Stimulated activated CD4-positive, alpha-beta T cell treated with anti-CD3 and anti-CD28 coated beads, Interleukin-4, amount 100 ng/mL, for 48 hours (primary cell): ENCODE data around the gene CENPVL2.
"Not testable (repeated sequence)": the region's sequence is repeated elsewhere in the genome, so short reads cannot be mapped to it uniquely, and the experiment has no call there.

Source experiments
- DNase-seq, 2 donors: peaks; one replicate each; pipeline ENCODE4 v3.0.0-alpha.2; 2020; ENCODE audit warnings: low read depth in 2 of 2

Gene CENPVL2

DNA sequence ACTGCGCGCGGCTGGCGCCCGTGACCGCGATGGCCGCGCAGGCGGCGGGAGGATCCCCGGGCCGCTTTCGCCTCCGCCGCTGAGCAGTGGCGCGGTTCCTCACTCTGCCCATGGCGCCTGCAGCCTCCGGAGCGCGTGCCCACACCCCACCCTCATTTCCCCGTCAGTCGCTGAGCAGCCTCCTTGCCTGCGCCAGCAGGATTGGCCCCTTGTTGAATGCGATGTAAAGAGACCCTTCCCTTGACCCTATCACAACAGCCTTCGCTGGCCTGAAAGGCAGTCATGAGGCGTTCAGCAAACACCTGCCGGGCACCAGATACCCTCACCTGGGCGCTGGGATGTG, at the start of gene CENPVL2:
CENPVL2 (minus strand) TSS at position 112 of the 343 bp plus-strand sequence; CDS start at position 112, 0 bp downstream.
- not testable (repeated sequence) for DNase-seq

DNA sequence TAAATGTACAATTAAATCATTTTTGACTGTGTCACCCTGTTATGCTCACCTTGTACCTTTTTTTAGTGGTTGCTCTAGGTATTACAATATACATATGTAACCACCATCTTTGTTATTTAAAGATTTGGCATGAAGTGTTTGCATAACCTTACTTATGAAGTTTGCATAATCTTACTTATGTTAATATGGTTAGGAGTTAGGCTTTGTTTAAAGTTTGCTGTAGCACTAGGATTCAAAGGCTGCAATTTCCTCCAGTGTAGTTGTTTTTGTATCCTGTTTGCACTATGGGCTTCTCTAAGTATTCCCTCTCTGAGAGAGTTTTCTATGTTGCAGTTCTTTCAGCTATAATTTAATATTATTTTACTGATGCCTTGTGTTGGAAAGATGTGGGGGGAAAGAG, 45.6 kb upstream of the CENPVL2 start:
- no peak for DNase-seq

DNA sequence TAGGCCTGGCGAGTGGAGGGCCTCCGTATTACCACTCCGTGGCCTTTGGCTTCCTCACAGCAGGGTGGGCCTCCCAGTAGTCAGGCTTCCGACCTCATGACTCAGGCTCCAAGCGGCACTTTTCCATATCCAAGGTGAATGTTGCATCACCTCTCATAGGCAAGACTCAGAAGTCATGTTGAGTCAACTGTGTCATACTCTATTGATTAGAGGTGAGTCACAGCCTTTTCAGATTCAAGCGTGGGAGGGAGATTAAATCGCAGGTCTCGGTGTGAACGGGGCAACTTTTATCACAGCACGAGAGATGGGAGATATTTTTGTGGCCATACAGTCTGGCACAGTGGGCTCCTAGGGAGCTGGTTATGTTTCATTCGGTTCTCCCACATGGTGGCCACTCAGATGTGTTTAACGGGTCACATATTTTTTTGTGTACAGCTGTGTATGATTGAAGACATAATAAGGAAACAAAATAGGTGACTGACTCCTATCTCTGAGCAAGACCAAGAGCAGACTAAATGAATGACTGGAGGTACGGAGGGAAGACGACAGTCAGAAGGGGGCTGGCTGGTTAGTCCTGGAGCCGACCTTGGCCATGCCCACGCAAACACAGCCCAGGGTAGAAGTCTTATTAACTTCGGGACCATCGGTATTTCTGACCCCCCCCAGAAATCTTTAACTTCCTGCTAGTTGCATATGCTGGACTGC, 30.5 kb upstream of the CENPVL2 start:
- DNase-seq, result not testable (repeated sequence)

DNA sequence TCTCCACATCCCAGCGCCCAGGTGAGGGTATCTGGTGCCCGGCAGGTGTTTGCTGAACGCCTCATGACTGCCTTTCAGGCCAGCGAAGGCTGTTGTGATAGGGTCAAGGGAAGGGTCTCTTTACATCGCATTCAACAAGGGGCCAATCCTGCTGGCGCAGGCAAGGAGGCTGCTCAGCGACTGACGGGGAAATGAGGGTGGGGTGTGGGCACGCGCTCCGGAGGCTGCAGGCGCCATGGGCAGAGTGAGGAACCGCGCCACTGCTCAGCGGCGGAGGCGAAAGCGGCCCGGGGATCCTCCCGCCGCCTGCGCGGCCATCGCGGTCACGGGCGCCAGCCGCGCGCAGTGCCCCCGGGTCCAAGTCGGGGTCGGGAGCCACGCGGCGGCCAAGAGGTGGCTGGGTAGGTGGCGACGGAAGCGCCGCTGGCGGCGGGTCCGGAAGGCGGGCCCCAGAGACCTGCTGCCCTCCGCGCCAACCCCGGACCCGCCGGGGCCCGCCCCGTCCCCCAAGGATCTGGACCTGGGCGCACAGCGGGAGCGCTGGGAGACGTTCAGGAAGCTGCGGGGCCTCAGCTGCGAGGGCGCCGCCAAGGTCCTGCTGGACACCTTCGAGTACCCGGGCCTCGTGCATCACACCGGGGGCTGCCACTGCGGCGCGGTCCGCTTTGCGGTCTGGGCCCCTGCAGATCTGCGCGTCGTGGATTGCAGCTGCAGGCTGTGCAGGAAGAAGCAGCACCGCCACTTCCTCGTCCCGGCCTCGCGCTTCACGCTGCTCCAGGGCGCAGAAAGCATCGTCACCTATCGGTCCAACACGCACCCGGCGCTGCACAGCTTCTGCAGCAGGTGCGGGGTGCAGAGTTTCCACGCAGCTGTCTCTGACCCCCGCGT, 27.9 kb upstream of the CENPVL2 start, which contains the start of gene CENPVL1:
CENPVL1 (plus strand) TSS at position 236 of the 888 bp plus-strand sequence; CDS start at position 236, 0 bp downstream.
- DNase-seq, result not testable (repeated sequence)

DNA sequence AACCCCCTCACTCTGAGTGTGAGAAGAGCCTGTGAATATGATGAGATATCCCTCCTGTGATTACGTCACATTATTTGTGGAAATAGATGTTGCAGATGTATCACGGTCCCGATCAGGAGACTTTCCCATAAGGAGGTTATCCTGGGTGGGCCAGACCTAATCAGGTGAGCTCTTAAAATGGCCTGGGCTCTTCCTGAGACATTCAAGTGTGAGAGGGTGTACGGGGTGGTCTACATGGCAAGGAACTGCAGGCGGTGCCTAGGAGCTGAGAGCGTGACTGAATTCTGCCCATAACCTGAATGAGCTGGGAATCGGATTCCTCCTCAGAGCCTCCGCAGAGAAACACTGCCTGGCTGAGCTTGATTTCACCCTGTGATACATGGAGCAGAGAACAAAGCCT, 14.8 kb upstream of the CENPVL2 start:
- no peak for DNase-seq

DNA sequence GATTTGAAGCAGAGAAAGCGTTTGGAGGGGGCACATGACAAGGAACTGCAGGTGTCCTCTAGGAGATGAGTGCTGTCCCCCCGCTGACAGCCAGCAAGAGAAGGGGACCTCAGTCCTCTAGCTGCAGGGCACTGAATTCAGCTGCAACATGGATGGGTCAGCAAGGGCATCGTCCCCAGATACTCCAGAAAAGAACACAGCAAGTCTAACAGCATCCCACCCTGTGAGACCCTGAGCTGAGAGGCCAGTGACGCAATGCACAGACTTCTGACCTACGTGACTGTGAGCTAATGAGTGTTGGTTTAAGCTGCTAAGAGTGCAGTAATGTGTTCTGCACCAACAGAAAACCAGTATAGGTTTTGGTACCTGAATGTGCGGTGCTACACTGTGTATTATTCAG, 11.6 kb upstream of the CENPVL2 start:
- no peak for DNase-seq

DNA sequence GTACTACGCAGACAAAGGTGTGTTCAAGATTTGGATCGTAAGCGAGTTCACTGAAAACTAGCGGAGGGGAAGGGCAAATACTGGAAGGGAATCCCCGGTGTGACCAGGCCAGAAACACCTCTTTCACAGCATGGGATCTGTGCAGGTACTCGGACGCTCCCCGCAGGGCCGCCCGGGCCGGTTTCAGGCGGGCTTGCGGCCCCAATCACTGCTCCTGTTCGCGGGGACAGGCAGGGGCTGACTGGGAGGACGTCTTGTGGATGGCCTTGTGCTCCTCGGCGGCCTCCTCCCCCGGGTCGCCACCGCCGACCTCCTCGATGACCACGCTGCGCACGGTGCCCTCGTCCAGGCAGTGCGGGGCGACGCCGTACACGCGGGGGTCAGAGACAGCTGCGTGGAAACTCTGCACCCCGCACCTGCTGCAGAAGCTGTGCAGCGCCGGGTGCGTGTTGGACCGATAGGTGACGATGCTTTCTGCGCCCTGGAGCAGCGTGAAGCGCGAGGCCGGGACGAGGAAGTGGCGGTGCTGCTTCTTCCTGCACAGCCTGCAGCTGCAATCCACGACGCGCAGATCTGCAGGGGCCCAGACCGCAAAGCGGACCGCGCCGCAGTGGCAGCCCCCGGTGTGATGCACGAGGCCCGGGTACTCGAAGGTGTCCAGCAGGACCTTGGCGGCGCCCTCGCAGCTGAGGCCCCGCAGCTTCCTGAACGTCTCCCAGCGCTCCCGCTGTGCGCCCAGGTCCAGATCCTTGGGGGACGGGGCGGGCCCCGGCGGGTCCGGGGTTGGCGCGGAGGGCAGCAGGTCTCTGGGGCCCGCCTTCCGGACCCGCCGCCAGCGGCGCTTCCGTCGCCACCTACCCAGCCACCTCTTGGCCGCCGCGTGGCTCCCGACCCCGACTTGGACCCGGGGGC, 567 bp downstream of the CENPVL2 start:
- DNase-seq, result not testable (repeated sequence)

DNA sequence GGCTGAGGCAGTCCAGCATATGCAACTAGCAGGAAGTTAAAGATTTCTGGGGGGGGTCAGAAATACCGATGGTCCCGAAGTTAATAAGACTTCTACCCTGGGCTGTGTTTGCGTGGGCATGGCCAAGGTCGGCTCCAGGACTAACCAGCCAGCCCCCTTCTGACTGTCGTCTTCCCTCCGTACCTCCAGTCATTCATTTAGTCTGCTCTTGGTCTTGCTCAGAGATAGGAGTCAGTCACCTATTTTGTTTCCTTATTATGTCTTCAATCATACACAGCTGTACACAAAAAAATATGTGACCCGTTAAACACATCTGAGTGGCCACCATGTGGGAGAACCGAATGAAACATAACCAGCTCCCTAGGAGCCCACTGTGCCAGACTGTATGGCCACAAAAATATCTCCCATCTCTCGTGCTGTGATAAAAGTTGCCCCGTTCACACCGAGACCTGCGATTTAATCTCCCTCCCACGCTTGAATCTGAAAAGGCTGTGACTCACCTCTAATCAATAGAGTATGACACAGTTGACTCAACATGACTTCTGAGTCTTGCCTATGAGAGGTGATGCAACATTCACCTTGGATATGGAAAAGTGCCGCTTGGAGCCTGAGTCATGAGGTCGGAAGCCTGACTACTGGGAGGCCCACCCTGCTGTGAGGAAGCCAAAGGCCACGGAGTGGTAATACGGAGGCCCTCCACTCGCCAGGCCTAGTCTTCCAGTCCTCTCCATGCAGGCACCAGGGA, 2.8 kb downstream of the CENPVL2 start:
- not testable (repeated sequence) for DNase-seq

DNA sequence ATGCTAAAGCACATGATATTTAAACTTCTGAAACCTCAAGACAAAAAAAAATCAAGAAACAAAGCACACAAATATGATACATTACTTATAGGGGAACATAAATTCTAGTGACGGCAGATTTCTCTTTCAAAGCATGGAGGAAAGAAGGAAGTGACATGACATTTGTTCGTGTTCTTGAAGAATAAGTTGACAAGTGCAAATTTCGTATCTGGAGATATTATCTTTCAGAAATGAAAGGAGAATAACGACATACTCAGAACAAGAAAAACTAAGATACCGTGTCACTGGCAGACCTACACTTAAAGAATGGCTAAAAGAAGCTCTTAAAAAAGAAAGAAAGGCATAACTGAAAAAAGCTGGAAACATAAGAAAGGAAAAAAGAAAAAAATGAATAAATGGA, 16.6 kb downstream of the CENPVL2 start:
- DNase-seq, result no peak

DNA sequence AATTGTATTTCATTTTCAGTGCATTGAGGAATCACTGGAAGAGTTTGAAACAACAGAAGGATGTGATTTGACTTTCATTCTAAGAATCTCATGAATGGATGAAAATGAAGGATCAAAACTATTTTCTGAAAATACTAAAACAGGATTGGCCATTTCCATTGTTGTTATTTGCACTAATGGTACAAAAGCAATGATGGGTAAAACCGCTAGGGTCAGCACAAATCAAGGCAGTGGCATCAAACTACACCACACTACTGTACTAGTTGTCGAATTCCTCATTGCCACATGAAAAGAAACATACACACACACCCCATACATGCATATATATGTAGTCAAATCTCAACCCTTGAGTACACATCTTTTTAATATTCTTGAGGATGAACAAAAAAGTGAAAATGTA, 39.3 kb downstream of the CENPVL2 start:
- DNase-seq, result no peak

DNA sequence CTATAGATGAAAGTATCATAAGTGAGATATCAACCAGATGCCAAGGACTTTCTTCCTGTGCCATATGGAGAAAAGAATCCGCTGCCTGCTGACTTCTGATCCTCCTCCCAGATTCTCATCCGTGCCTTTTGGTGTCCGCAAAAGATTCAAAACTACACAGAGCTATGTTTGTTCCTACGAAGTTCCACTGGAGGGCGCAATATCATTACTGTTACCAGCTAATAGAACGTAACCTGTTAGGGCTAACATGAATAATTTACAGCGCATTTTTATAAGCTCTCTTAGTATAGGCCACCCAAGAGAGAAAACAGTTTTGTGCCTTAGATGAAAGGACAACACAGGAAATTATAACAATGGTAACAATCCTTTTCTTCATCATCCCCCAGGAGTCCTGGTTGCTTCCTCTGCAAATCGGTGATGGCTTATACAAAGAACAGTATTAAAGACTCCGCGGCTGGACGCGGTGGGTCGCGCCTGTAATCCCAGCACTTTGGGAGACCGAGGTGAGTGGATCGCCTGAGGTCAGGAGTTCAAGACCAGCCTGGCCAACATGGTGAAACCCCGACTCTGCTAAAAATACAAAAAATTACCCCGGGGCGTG, 41.1 kb downstream of the CENPVL2 start:
- no peak for DNase-seq

DNA sequence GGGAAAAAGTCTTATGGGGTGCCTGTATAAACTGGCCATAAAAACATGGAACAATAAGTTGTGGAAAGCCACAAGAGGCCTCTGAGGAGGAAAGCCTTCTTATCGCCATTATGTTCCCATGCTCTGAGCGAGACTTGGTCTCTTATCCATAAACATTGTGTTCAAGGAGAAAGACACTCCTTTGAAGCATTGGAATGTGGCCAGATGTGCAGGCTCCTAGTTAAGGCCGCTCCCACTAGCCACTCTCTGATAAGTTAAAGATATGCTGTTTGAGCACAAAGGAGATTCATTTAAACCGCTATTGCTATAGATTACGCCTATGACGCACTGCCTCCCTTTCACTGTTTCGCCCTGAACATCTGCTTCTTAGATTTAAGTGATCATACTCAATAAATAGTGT, 46.1 kb downstream of the CENPVL2 start:
- not testable (repeated sequence) for DNase-seq
